SK-N-MC (cell line): ENCODE measurements around the gene DENND4C.

Experiments
- EZH2 ChIP-seq: fragments of 200-600 bp; sonication (generic); IDR thresholded peaks from one replicate; pipeline ENCODE4 v1.6.1; 2017; ENCODE audit warnings: antibody characterized with exemption
- FOXP2 ChIP-seq: optimal IDR thresholded peaks from 2 replicates; pipeline ENCODE3; 2011; ENCODE audit warnings: mild to moderate bottlenecking, moderate library complexity; ENCODE audit not compliant: insufficient read depth; ENCODE audit errors: extremely low read length, control extremely low read depth
- POLR2AphosphoS5 ChIP-seq: IDR thresholded peaks from 2 replicates; pipeline ENCODE4 v1.6.1; 2012; ENCODE audit warnings: mild to moderate bottlenecking, low read depth, low read length, borderline replicate concordance

GRCh38 chr9:19372567-19372966 is 142.1 kb downstream of the DENND4C start:
- TF ChIP-seq EZH2: no peak
- TF ChIP-seq POLR2AphosphoS5: peak; percentile 45; the same call in 1 of the 2 replicates
- TF ChIP-seq FOXP2: no peak
